Measurements from ENCODE around the gene ITGA1. TPM values are rescaled to one million over a fixed set of nuclear protein-coding genes. Genes with fewer than 3 reads are reported as not detected.
"Not testable (repeated sequence)": the region's sequence is repeated elsewhere in the genome, so short reads cannot be mapped to it uniquely, and the experiment has no call there.

ITGA1 gene
- total RNA-seq = 2.2 and 2.5 TPM in 2 replicates

DNA sequence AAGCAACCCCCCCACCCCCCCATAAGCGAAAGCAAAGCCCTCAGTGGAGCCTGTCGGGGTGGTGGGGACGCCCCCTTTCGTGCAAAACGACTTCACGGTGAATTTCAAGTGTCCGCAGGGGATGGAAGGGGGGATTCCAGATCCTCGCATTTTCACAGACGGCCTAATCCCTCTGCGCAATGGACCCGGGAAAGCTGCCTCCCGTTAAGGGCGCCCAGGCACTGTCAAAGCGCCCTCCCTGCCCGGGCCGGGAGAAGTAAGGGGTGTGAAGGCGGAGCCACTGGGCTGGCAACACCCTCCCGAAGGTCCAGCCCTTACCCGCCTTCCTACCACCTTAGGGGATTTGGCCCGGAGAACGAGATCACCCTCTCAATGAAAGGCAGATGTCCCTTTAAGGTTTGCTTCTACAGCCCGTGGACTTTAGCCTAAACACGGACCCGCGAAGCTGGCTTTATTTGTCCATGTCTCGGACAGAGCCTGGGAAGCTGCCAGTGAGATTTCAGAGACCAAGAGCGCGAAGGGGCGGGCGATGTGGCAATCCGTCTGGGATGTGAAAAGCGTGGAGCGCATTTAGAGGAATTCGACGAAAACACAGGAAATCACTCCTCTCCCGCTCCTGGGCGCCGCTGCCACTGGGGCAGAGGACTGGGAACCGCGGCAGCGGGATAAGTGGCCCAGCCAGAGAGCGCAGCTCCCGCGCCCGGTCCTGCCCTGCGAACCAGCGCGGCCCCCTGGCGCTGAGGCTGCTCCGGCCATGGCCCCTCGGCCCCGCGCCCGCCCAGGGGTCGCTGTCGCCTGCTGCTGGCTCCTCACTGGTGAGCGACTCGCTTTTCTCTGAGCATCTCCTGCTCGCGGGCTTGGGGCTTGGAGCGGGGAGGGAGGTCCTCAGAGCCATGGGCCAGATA lies at the start of gene ITGA1, which contains the start of gene PELO:
ITGA1 (plus strand) TSS at position 317 of the 905 bp plus-strand sequence; CDS start at position 755, 438 bp downstream.
PELO (plus strand) TSS at position 317 of the 905 bp plus-strand sequence. CDS start 12,479 bp downstream, outside the sequence.
- Mint-ChIP-seq H3K4me1 (ENCODE audit: low read depth) (peaks cover 33% of the 10 kb centered on the region), H3K9me3 (no peaks in the 10 kb centered on the region), H3K27ac (peak within 1 kb of the TSS; percentile 32), H3K27me3 (ENCODE audit: insufficient read depth) (peaks cover 15% of the 10 kb centered on the region), H3K4me3 (peak within 1 kb of the TSS; percentile 91), H3K36me3 (ENCODE audit: low read depth) (peaks cover 5% of the 10 kb centered on the region)
- intact Hi-C loops (cut with micrococcal nuclease) = loop anchor here (1.0 to 5.0 kb wide), 8 partner anchors 12 to 127 kb away; no protein-coding TSS in a partner anchor
- DNase-seq (ENCODE audit: low spot score) = peak; percentile 32

GRCh38 chr5:52738095-52738506 lies 49.6 kb upstream of the ITGA1 start:
- peak overlapping the region; percentile 67 for H3K27ac Mint-ChIP-seq
- peak overlapping the region; percentile 20 for H3K4me3 Mint-ChIP-seq
- peaks cover 12% of the 10 kb centered on the region for H3K9me3 Mint-ChIP-seq
- peaks cover 44% of the 10 kb centered on the region for H3K4me1 Mint-ChIP-seq (ENCODE audit: low read depth)
- intact Hi-C loops (cut with micrococcal nuclease) = no loop called here
- DNase-seq (ENCODE audit: low spot score) = no peak
- H3K36me3 Mint-ChIP-seq (ENCODE audit: low read depth) = peaks cover 8% of the 10 kb centered on the region
- H3K27me3 Mint-ChIP-seq (ENCODE audit: insufficient read depth) = no peaks in the 10 kb centered on the region

- no peak overlapping the region for H3K27ac Mint-ChIP-seq
These were observed 47.7 kb upstream of the ITGA1 start for GRCh38 chr5:52740007-52740406.

GRCh38 chr5:52743012-52743411 lies 44.7 kb upstream of the ITGA1 start:
- H3K9me3 Mint-ChIP-seq = peaks cover 10% of the 10 kb centered on the region
- peaks cover 79% of the 10 kb centered on the region for H3K4me1 Mint-ChIP-seq (ENCODE audit: low read depth)
- H3K36me3 Mint-ChIP-seq (ENCODE audit: low read depth) = peaks cover 13% of the 10 kb centered on the region
- intact Hi-C loops (cut with micrococcal nuclease) = loop anchor here (1.0 to 5.0 kb wide), 5 partner anchors 17 to 324 kb away; no protein-coding TSS in a partner anchor
- no peak for DNase-seq (ENCODE audit: low spot score)
- no peaks in the 10 kb centered on the region for H3K27me3 Mint-ChIP-seq (ENCODE audit: insufficient read depth)
- peak overlapping the region; percentile 66 for H3K4me3 Mint-ChIP-seq
- peak overlapping the region; percentile 78 for H3K27ac Mint-ChIP-seq

More at GRCh38 chr5:52740007-52740406, 47.7 kb upstream of the ITGA1 start:
- intact Hi-C loops (cut with micrococcal nuclease) = loop anchor here (5.0 kb wide), 1 partner anchor 327 kb away; no protein-coding TSS in a partner anchor
- Mint-ChIP-seq H3K27me3 (ENCODE audit: insufficient read depth) (no peaks in the 10 kb centered on the region), H3K9me3 (peaks cover 12% of the 10 kb centered on the region), H3K36me3 (ENCODE audit: low read depth) (peaks cover 8% of the 10 kb centered on the region), H3K4me3 (no peak overlapping the region), H3K4me1 (ENCODE audit: low read depth) (peaks cover 62% of the 10 kb centered on the region)
- no peak for DNase-seq (ENCODE audit: low spot score)

GRCh38 chr5:52743529-52743928 lies 44.2 kb upstream of the ITGA1 start:
- H3K27me3 Mint-ChIP-seq (ENCODE audit: insufficient read depth) = no peaks in the 10 kb centered on the region
- H3K4me3 Mint-ChIP-seq = peak overlapping the region; percentile 66
- intact Hi-C loops (cut with micrococcal nuclease) = loop anchor here (1.0 to 5.0 kb wide), 5 partner anchors 17 to 324 kb away; no protein-coding TSS in a partner anchor
- H3K36me3 Mint-ChIP-seq (ENCODE audit: low read depth) = peaks cover 12% of the 10 kb centered on the region
- peaks cover 5% of the 10 kb centered on the region for H3K9me3 Mint-ChIP-seq
- H3K27ac Mint-ChIP-seq = peak overlapping the region; percentile 78
- no peak for DNase-seq (ENCODE audit: low spot score)
- peaks cover 79% of the 10 kb centered on the region for H3K4me1 Mint-ChIP-seq (ENCODE audit: low read depth)

DNA sequence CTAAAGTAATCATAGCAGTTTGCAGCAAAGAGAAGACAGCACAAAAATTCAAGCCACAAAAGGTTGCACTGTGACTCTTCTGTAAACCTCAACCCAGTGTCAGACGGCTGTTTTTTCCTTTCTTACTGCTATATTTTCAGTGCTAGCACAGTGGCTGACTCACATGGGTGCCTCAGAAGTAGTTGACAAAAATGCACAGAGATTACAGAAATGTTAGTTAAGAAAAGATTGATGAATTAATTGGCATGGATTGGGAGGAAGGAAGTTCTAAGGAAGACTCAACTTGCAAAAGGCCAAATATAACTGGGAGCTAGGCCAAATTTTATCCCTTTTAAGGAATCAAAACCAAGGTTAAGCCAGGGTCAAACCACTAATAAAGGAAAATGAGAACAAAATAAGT lies 43.7 kb upstream of the ITGA1 start:
- Mint-ChIP-seq H3K4me1 (ENCODE audit: low read depth) (peaks cover 80% of the 10 kb centered on the region), H3K36me3 (ENCODE audit: low read depth) (peaks cover 12% of the 10 kb centered on the region), H3K9me3 (peaks cover 5% of the 10 kb centered on the region), H3K27ac (peak overlapping the region; percentile 78), H3K4me3 (peak overlapping the region; percentile 49), H3K27me3 (ENCODE audit: insufficient read depth) (no peaks in the 10 kb centered on the region)
- intact Hi-C loops (cut with micrococcal nuclease) = loop anchor here (1.0 to 5.0 kb wide), 7 partner anchors 16 to 323 kb away; no protein-coding TSS in a partner anchor
- peak; percentile 66 for DNase-seq (ENCODE audit: low spot score)

- not testable (repeated sequence) for H3K27ac Mint-ChIP-seq; H3K9me3 Mint-ChIP-seq; DNase-seq (ENCODE audit: low spot score); H3K4me3 Mint-ChIP-seq; H3K27me3 Mint-ChIP-seq (ENCODE audit: insufficient read depth)
- intact Hi-C loops (cut with micrococcal nuclease) = loop anchor here (1.0 to 5.0 kb wide), 4 partner anchors 26 to 322 kb away; partner anchors contain the start of genes ITGA1 and PELO
- Mint-ChIP-seq H3K4me1 (ENCODE audit: low read depth) (peaks cover 80% of the 10 kb centered on the region), H3K36me3 (ENCODE audit: low read depth) (peaks cover 12% of the 10 kb centered on the region)
These were observed 42.8 kb upstream of the ITGA1 start for GRCh38 chr5:52744867-52745458.

DNA sequence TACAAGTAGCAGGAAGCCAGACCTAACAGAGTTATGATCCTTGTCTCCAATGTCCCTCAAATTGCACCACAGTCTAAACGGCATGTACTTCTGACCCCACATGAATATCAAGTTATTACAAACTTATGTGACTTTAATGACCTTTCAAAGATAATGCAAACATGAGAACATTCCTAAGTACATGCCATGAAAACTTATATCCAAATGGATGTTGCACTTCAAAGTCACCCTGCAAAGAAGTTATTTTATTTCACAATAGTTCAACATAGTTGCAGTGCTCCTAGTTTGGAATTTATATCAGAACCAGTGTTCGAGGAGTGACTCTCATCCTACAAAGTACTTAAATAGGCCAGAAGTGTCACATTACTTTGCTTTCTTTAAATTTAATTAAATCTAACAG lies 41.2 kb upstream of the ITGA1 start:
- H3K4me1 Mint-ChIP-seq (ENCODE audit: low read depth) = peaks cover 75% of the 10 kb centered on the region
- no peak overlapping the region for H3K4me3 Mint-ChIP-seq
- H3K27ac Mint-ChIP-seq = no peak overlapping the region
- intact Hi-C loops (cut with micrococcal nuclease) = loop anchor here (5.0 kb wide), 1 partner anchor 41 kb away; the partner anchor contains the start of genes ITGA1 and PELO
- no peak for DNase-seq (ENCODE audit: low spot score)
- H3K27me3 Mint-ChIP-seq (ENCODE audit: insufficient read depth) = peaks cover 4% of the 10 kb centered on the region
- peaks cover 11% of the 10 kb centered on the region for H3K36me3 Mint-ChIP-seq (ENCODE audit: low read depth)
- peaks cover 2% of the 10 kb centered on the region for H3K9me3 Mint-ChIP-seq

GRCh38 chr5:52748590-52748989 lies 39.1 kb upstream of the ITGA1 start:
- Mint-ChIP-seq H3K9me3 (no peaks in the 10 kb centered on the region), H3K4me3 (no peak overlapping the region), H3K4me1 (ENCODE audit: low read depth) (peaks cover 56% of the 10 kb centered on the region), H3K36me3 (ENCODE audit: low read depth) (peaks cover 10% of the 10 kb centered on the region), H3K27me3 (ENCODE audit: insufficient read depth) (peaks cover 6% of the 10 kb centered on the region), H3K27ac (peak overlapping the region; percentile 52)
- DNase-seq (ENCODE audit: low spot score) = no peak
- intact Hi-C loops (cut with micrococcal nuclease) = loop anchor here (1.0 to 5.0 kb wide), 5 partner anchors 13 to 260 kb away; partner anchors contain the start of genes ITGA1 and PELO

- Mint-ChIP-seq H3K27ac (no peak overlapping the region), H3K4me3 (no peak overlapping the region), H3K9me3 (no peaks in the 10 kb centered on the region), H3K4me1 (ENCODE audit: low read depth) (peaks cover 47% of the 10 kb centered on the region), H3K36me3 (ENCODE audit: low read depth) (peaks cover 8% of the 10 kb centered on the region), H3K27me3 (ENCODE audit: insufficient read depth) (peaks cover 6% of the 10 kb centered on the region)
- no peak for DNase-seq (ENCODE audit: low spot score)
- intact Hi-C loops (cut with micrococcal nuclease) = loop anchor here (2.0 to 5.0 kb wide), 2 partner anchors 38 to 41 kb away; partner anchors contain the start of genes ITGA1 and PELO
These were observed 38.0 kb upstream of the ITGA1 start for GRCh38 chr5:52749666-52750065.

DNA sequence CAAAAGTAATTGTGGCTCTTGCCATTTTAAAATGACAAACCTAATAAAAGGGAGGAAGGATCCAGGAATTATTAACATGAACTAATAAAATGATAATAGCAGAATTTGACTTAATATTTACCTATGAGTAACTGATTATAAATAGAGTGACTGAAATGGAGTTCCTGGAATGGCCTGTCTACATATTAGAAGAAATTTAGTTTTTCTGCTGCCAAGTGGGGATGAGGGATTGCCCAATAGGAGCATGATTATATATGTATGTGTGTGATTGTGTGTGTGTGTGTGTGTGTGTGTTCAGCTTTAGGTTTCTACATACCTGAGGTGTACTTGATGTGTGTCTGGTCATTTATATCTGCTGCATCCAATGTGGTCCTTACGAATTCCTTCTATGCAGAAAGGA lies 36.6 kb upstream of the ITGA1 start:
- H3K9me3 Mint-ChIP-seq = no peaks in the 10 kb centered on the region
- intact Hi-C loops (cut with micrococcal nuclease) = no loop called here

GRCh38 chr5:52754051-52754450 lies 33.7 kb upstream of the ITGA1 start:
- Mint-ChIP-seq H3K4me3 (no peak overlapping the region), H3K9me3 (no peaks in the 10 kb centered on the region), H3K27ac (no peak overlapping the region), H3K36me3 (ENCODE audit: low read depth) (peaks cover 4% of the 10 kb centered on the region), H3K4me1 (ENCODE audit: low read depth) (peaks cover 11% of the 10 kb centered on the region), H3K27me3 (ENCODE audit: insufficient read depth) (peaks cover 6% of the 10 kb centered on the region)
- intact Hi-C loops (cut with micrococcal nuclease) = no loop called here
- DNase-seq (ENCODE audit: low spot score) = no peak

More for the DNA sequence above, 36.6 kb upstream of the ITGA1 start:
- H3K27ac Mint-ChIP-seq = no peak overlapping the region
- peaks cover 4% of the 10 kb centered on the region for H3K36me3 Mint-ChIP-seq (ENCODE audit: low read depth)
- H3K27me3 Mint-ChIP-seq (ENCODE audit: insufficient read depth) = peaks cover 6% of the 10 kb centered on the region
- no peak overlapping the region for H3K4me3 Mint-ChIP-seq
- H3K4me1 Mint-ChIP-seq (ENCODE audit: low read depth) = peaks cover 32% of the 10 kb centered on the region
- DNase-seq (ENCODE audit: low spot score) = no peak

Measured in activated T-helper 1 cell treated with anti-CD3 and anti-CD28 coated beads, Interleukin-12 subunit alpha, Interleukin-12 subunit beta, Interleukin-2, Interleukin-4 antibody, amounts not matched to agents 30 ng/mL and 10 ng/mL and 1 ng/mL, durations not matched to agents 14 hours and 24 hours and 36 hours (primary cell).